Left kidney (tissue), 2 donors: ENCODE data around the gene FAM32A. TPM values are rescaled to one million over a fixed set of nuclear protein-coding genes. Genes with fewer than 3 reads are reported as not detected.

Experiments
- DNase-seq: peaks from one replicate; pipeline ENCODE4 v3.0.0-alpha.2; 2013
- polyA plus RNA-seq: library from polyadenylated mRNA; unstranded; fragments of 120-200 nt; gene quantifications from one replicate; pipeline ENCODE4 v1.2.1, GENCODE V29; 2013; ENCODE audit not compliant: insufficient read length

The FAM32A gene
- polyA plus RNA-seq, 1 donor = 113 TPM

- DNase-seq = no peak
Observed at GRCh38 chr19:16222806-16223205, 37.6 kb downstream of the FAM32A start.

GRCh38 chr19:16223746-16224145, 38.5 kb downstream of the FAM32A start:
- DNase-seq = no peak

- DNase-seq = no peak
Observed at GRCh38 chr19:16224293-16225045, 39.3 kb downstream of the FAM32A start.

GRCh38 chr19:16225279-16226183, 40.3 kb downstream of the FAM32A start:
- DNase-seq = no peak

GRCh38 chr19:16226184-16226591, 41.0 kb downstream of the FAM32A start:
- DNase-seq = no peak

- no peak for DNase-seq
Observed at GRCh38 chr19:16226878-16227836, 41.9 kb downstream of the FAM32A start.

GRCh38 chr19:16227837-16228636, 42.8 kb downstream of the FAM32A start:
- DNase-seq = no peak

GRCh38 chr19:16228637-16229321, 43.6 kb downstream of the FAM32A start:
- no peak for DNase-seq

- DNase-seq = no peak
Observed at GRCh38 chr19:16229322-16229641, 44.1 kb downstream of the FAM32A start.

GRCh38 chr19:16232127-16232526, 46.9 kb downstream of the FAM32A start:
- no peak for DNase-seq

GRCh38 chr19:16232568-16232967, 47.4 kb downstream of the FAM32A start:
- no peak for DNase-seq

- no peak for DNase-seq
Observed at GRCh38 chr19:16233081-16233776, 48.0 kb downstream of the FAM32A start.

- no peak for DNase-seq
Observed at GRCh38 chr19:16233836-16234551, 48.8 kb downstream of the FAM32A start.

GRCh38 chr19:16234552-16235445, 49.6 kb downstream of the FAM32A start:
- no peak for DNase-seq

GRCh38 chr19:16235811-16236652, 50.8 kb downstream of the FAM32A start:
- no peak for DNase-seq
